Measurements from ENCODE around the gene C16orf89.
"Not testable (repeated sequence)": the region's sequence is repeated elsewhere in the genome, so short reads cannot be mapped to it uniquely, and the experiment has no call there.

The C16orf89 gene

GRCh38 chr16:5065813-5066212 is at the start of gene C16orf89:
Gene C16orf89 (minus strand): TSS chr16:5065956. CDS start chr16:5065908, 48 bp downstream.
- no peak within 1 kb of the TSS for H3K4me3 ChIP-seq (replicated peaks; ENCODE audit: low read depth, low read length)
- no peak for TF ChIP-seq CTCF (IDR thresholded peaks at IDR 0.05; ENCODE audit: low read depth, low read length, missing control alignments)
- DNase-seq (ENCODE audit: extremely low read depth, low read depth): no peak

GRCh38 chr16:5110933-5111332 is 45.2 kb upstream of the C16orf89 start:
- not testable (repeated sequence) for DNase-seq (ENCODE audit: extremely low read depth, low read depth); H3K4me3 ChIP-seq (replicated peaks; ENCODE audit: low read depth, low read length)

- DNase-seq (ENCODE audit: extremely low read depth, low read depth): no peak
- TF ChIP-seq CTCF (IDR thresholded peaks at IDR 0.05; ENCODE audit: low read depth, low read length, missing control alignments): no peak
- H3K4me3 ChIP-seq (replicated peaks; ENCODE audit: low read depth, low read length): no peak overlapping the region
Measured at GRCh38 chr16:5108505-5109158, 42.9 kb upstream of the C16orf89 start.

GRCh38 chr16:5105039-5105438 is 39.3 kb upstream of the C16orf89 start:
- H3K4me3 ChIP-seq (replicated peaks; ENCODE audit: low read depth, low read length); DNase-seq (ENCODE audit: extremely low read depth, low read depth): not testable (repeated sequence)

GRCh38 chr16:5103296-5104032 is 37.7 kb upstream of the C16orf89 start:
- not testable (repeated sequence) for H3K4me3 ChIP-seq (replicated peaks; ENCODE audit: low read depth, low read length); DNase-seq (ENCODE audit: extremely low read depth, low read depth)

- H3K4me3 ChIP-seq (replicated peaks; ENCODE audit: low read depth, low read length): peak overlapping the region; percentile 42; the same call in 1 of the 2 replicates
- not testable (repeated sequence) for DNase-seq (ENCODE audit: extremely low read depth, low read depth)
Measured at GRCh38 chr16:5099174-5099573, 33.4 kb upstream of the C16orf89 start.

- peak overlapping the region; percentile 58 for H3K4me3 ChIP-seq (replicated peaks; ENCODE audit: low read depth, low read length)
- not testable (repeated sequence) for DNase-seq (ENCODE audit: extremely low read depth, low read depth)
Measured at GRCh38 chr16:5098221-5099159, 32.7 kb upstream of the C16orf89 start.

- DNase-seq (ENCODE audit: extremely low read depth, low read depth): peak; percentile 96
- peak within 1 kb of the TSS; percentile 58 for H3K4me3 ChIP-seq (replicated peaks; ENCODE audit: low read depth, low read length)
Measured at GRCh38 chr16:5097470-5098220, 31.9 kb upstream of the C16orf89 start, which contains the start of gene EEF2KMT. Gene EEF2KMT (minus strand): TSS chr16:5097795. CDS start chr16:5097739, 56 bp downstream.

- peak overlapping the region; percentile 58 for H3K4me3 ChIP-seq (replicated peaks; ENCODE audit: low read depth, low read length)
- not testable (repeated sequence) for DNase-seq (ENCODE audit: extremely low read depth, low read depth)
Measured at GRCh38 chr16:5097061-5097469, 31.3 kb upstream of the C16orf89 start.

GRCh38 chr16:5096437-5097060 is 30.8 kb upstream of the C16orf89 start:
- not testable (repeated sequence) for DNase-seq (ENCODE audit: extremely low read depth, low read depth)
- H3K4me3 ChIP-seq (replicated peaks; ENCODE audit: low read depth, low read length): peak overlapping the region; percentile 58

GRCh38 chr16:5095145-5095830 is 29.5 kb upstream of the C16orf89 start:
- DNase-seq (ENCODE audit: extremely low read depth, low read depth); H3K4me3 ChIP-seq (replicated peaks; ENCODE audit: low read depth, low read length): not testable (repeated sequence)

GRCh38 chr16:5093746-5094145 is 28.0 kb upstream of the C16orf89 start:
- DNase-seq (ENCODE audit: extremely low read depth, low read depth); H3K4me3 ChIP-seq (replicated peaks; ENCODE audit: low read depth, low read length): not testable (repeated sequence)

GRCh38 chr16:5093081-5093480 is 27.3 kb upstream of the C16orf89 start:
- not testable (repeated sequence) for DNase-seq (ENCODE audit: extremely low read depth, low read depth); H3K4me3 ChIP-seq (replicated peaks; ENCODE audit: low read depth, low read length)

- not testable (repeated sequence) for DNase-seq (ENCODE audit: extremely low read depth, low read depth); H3K4me3 ChIP-seq (replicated peaks; ENCODE audit: low read depth, low read length)
Measured at GRCh38 chr16:5090592-5090991, 24.8 kb upstream of the C16orf89 start.
